Measurements from ENCODE around the gene CEP120. TPM values are rescaled to one million over a fixed set of nuclear protein-coding genes. Genes with fewer than 3 reads are reported as not detected.
A peak's percentile ranks its signal among the peaks of the same experiment; 100 is the strongest.
"Not testable (repeated sequence)": the region's sequence is repeated elsewhere in the genome, so short reads cannot be mapped to it uniquely, and the experiment has no call there.

The CEP120 gene
- polyA plus RNA-seq, 4 donors: 4.1 to 12.6 (median 5.1) TPM

DNA sequence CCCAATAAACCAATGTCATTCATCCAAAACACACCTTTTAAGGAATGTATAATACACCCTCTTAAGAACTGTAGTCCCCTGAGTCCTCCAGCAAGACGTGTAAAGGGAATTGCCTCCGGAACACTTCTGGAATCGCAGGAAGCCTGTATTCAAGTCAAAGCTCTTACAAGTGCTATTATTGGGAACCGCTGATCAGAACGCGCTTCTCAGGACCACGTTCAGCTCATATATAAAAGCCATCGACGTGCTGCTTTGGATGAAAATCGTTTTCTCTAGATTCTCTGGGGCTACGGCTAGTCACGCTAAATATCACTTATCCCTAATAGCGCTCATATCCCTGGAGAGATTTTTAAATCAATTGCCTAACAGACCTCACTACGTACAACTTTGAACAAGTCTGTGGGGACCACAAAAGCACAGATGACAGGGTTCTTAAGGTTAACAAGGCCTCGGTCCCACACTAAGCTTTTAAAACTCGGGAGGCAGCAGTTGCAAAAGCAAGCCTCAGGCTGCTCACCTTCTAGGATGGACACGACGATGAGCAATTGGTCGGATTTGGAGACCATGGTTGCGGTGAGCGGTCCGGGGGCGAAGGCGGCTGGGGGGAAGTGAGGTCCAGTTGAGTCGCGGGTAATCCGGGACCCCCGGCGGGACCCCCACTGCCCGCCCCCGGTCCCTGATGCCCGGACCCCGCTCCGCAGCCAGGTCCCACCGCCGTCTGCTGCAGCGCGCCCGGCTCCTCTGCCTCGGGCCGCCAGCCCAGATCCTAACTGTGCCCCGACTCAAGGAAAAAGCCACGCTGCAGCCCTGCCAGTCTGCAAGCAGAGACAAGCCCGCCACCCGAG lies 548 bp downstream of the CEP120 start:
- Histone ChIP-seq H3K27me3 (ENCODE audit: control insufficient read depth in 3 of 3, insufficient read depth in 3 of 3, low read length in 3 of 3) (no peaks in the 10 kb centered on the region), H3K4me1 (ENCODE audit: control insufficient read depth in 3 of 3, insufficient read depth in 2 of 3, low read depth in 1 of 3, low read length in 2 of 3) (peaks cover 3 to 11% (median 10%) of the 10 kb centered on the region in 3 donors), H3K4me3 (ENCODE audit: low read depth in 1 of 3, low read length in 3 of 3) (peak overlapping the region; percentile 72 to 90 (median 76)), H3K9me3 (ENCODE audit: control insufficient read depth in 2 of 2, insufficient read depth in 1 of 2, low read depth in 1 of 2, low read length in 1 of 2) (no peaks in the 10 kb centered on the region), H3K27ac (ENCODE audit: low read depth in 1 of 3, low read length in 2 of 3) (peak overlapping the region; percentile 73 to 96 (median 91)), H3K36me3 (ENCODE audit: control insufficient read depth in 3 of 3, insufficient read depth in 2 of 3, low read depth in 1 of 3, low read length in 3 of 3) (no peaks in the 10 kb centered on the region)
- WGBS, 3 donors: 0 to 1% (median 1%) methylated on average over 27 to 45 of the region's 45 CpGs
- FAIRE-seq: no peak
- DNase-seq: peak; percentile 42 to 65

DNA sequence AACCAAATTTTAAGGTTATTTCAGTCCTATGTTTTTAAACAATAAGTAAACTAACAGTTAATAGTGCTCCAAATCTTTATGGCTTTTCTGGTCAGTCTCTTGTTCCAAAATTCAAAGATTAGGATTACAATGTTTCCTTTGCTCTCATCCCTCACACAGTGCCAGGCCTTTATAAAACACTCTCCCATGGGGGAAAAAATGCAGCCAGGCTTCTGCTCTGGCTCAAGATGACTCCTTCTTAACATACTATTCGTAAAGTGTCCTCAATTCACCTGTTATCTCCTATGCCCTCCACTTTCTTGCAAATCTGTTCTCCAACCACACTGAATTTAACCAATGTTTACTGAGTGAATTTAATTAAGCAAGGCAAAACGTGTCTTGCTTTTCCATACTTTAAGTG lies 1.4 kb downstream of the CEP120 start:
- peak overlapping the region; percentile 1 to 76 (median 72) for H3K4me3 ChIP-seq (ENCODE audit: low read depth in 1 of 3, low read length in 3 of 3)
- H3K4me1 ChIP-seq (ENCODE audit: control insufficient read depth in 3 of 3, insufficient read depth in 2 of 3, low read depth in 1 of 3, low read length in 2 of 3): peaks cover 3 to 11% (median 10%) of the 10 kb centered on the region in 3 donors
- no peak for FAIRE-seq
- no peaks in the 10 kb centered on the region for H3K36me3 ChIP-seq (ENCODE audit: control insufficient read depth in 3 of 3, insufficient read depth in 2 of 3, low read depth in 1 of 3, low read length in 3 of 3)
- WGBS, 3 donors: 12 to 27% (median 12%) methylated on average over 2 of the region's 2 CpGs
- no peak overlapping the region for H3K27ac ChIP-seq (ENCODE audit: low read depth in 1 of 3, low read length in 2 of 3)
- DNase-seq: peak in 1 of 2 donors; percentile 12
- no peaks in the 10 kb centered on the region for H3K27me3 ChIP-seq (ENCODE audit: control insufficient read depth in 3 of 3, insufficient read depth in 3 of 3, low read length in 3 of 3)
- H3K9me3 ChIP-seq (ENCODE audit: control insufficient read depth in 2 of 2, insufficient read depth in 1 of 2, low read depth in 1 of 2, low read length in 1 of 2): no peaks in the 10 kb centered on the region

DNA sequence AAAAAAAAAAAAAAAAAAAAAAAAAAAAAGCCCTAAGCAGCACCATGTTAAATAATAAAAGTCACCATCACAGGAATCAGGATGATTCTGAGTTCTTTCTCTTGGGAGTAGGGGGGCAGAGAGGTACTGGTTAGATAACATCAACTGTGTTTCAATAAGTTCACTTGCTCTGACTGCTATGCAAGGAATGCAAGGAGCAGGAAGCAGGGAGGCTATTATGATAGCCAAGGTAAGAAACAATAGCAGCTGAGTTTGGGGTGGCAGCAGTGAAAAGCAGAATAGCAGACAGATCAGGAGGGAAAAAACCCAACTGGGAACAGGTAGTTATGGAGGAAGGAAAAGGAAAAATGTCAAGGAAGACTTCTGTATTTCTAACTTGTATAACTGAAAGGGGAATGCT lies 8.2 kb downstream of the CEP120 start:
- no peaks in the 10 kb centered on the region for H3K4me1 ChIP-seq (ENCODE audit: control insufficient read depth in 3 of 3, insufficient read depth in 2 of 3, low read depth in 1 of 3, low read length in 2 of 3)
- H3K36me3 ChIP-seq (ENCODE audit: control insufficient read depth in 3 of 3, insufficient read depth in 2 of 3, low read depth in 1 of 3, low read length in 3 of 3): peaks cover 6 to 15% (median 7%) of the 10 kb centered on the region in 3 donors
- no peaks in the 10 kb centered on the region for H3K9me3 ChIP-seq (ENCODE audit: control insufficient read depth in 2 of 2, insufficient read depth in 1 of 2, low read depth in 1 of 2, low read length in 1 of 2)
- no peak overlapping the region for H3K27ac ChIP-seq (ENCODE audit: low read depth in 1 of 3, low read length in 2 of 3)
- no peak for FAIRE-seq
- no peak for DNase-seq
- no peaks in the 10 kb centered on the region for H3K27me3 ChIP-seq (ENCODE audit: control insufficient read depth in 3 of 3, insufficient read depth in 3 of 3, low read length in 3 of 3)
- no peak overlapping the region for H3K4me3 ChIP-seq (ENCODE audit: low read depth in 1 of 3, low read length in 3 of 3)

DNA sequence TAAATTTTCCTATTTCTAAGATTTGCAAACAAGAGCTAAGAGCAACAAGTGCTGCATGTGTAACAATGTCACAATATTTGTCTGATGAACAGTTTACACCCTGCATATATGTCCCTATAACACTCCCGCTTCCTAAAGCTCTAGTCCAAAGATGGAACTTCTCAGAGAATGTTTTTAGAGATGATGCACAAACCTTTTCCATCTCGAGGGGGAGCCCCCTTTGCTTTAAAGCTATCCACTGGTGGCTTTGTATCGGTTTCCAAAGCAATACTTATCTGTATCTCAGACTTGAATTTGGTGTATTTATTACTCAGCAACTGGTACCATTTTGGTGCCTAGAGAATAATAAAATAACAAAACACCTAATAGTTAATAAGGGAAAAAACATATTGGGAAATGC lies 11.0 kb downstream of the CEP120 start:
- Histone ChIP-seq H3K27me3 (ENCODE audit: control insufficient read depth in 3 of 3, insufficient read depth in 3 of 3, low read length in 3 of 3) (no peaks in the 10 kb centered on the region), H3K4me3 (ENCODE audit: low read depth in 1 of 3, low read length in 3 of 3) (no peak overlapping the region), H3K4me1 (ENCODE audit: control insufficient read depth in 3 of 3, insufficient read depth in 2 of 3, low read depth in 1 of 3, low read length in 2 of 3) (no peaks in the 10 kb centered on the region), H3K36me3 (ENCODE audit: control insufficient read depth in 3 of 3, insufficient read depth in 2 of 3, low read depth in 1 of 3, low read length in 3 of 3) (peaks cover 6 to 15% (median 7%) of the 10 kb centered on the region in 3 donors), H3K27ac (ENCODE audit: low read depth in 1 of 3, low read length in 2 of 3) (no peak overlapping the region), H3K9me3 (ENCODE audit: control insufficient read depth in 2 of 2, insufficient read depth in 1 of 2, low read depth in 1 of 2, low read length in 1 of 2) (no peaks in the 10 kb centered on the region)
- DNase-seq (no peak), FAIRE-seq (no peak)
- 87 to 91% (median 89%) methylated on average over 3 of the region's 3 CpGs for WGBS, 3 donors

DNA sequence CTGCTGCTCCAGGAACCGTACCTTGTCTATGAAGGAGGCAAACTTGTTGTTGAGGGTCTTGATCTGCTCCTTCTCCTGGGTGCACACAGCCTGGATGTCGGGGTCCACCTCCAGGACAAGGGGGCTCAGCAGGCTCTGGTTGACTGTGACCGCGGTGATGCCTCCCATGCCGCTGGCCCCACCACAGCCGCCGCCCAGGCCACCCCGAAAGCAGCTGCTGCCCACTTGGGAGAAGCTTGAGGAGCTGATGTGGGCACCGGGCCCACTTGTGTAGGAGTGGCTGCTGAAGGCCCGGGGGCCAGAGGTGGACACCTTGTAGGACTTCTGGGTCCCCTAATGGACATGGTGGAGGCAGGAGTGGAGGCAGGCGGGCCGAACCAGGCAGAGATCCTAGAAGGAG lies 21.2 kb downstream of the CEP120 start:
- not testable (repeated sequence) for H3K4me1 ChIP-seq (ENCODE audit: control insufficient read depth in 3 of 3, insufficient read depth in 2 of 3, low read depth in 1 of 3, low read length in 2 of 3); FAIRE-seq; H3K9me3 ChIP-seq (ENCODE audit: control insufficient read depth in 2 of 2, insufficient read depth in 1 of 2, low read depth in 1 of 2, low read length in 1 of 2); H3K27ac ChIP-seq (ENCODE audit: low read depth in 1 of 3, low read length in 2 of 3); DNase-seq; H3K27me3 ChIP-seq (ENCODE audit: control insufficient read depth in 3 of 3, insufficient read depth in 3 of 3, low read length in 3 of 3); H3K4me3 ChIP-seq (ENCODE audit: low read depth in 1 of 3, low read length in 3 of 3)
- H3K36me3 ChIP-seq (ENCODE audit: control insufficient read depth in 3 of 3, insufficient read depth in 2 of 3, low read depth in 1 of 3, low read length in 3 of 3): peaks cover 5 to 28% (median 8%) of the 10 kb centered on the region in 3 donors
- 88 to 90% (median 88%) methylated on average over 12 of the region's 12 CpGs for WGBS, 3 donors

DNA sequence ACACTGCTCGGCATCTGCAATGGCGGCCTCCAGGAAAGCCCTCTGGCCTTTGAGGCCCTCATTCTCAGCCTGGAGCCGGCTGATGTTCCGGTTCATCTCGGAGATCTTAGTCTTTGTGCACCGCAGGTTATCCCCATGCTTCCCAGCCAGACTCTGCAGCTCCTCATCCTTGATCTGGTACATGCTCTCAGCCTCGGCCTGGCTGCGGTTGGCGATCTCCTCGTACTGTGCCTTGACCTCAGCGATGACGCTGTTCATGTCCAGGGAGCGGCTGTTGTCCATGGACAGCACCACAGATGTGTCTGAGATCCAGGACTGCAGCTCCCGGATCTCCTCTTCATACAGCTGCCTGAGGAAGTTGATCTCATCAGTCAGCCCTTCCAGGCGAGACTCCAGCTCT lies 21.9 kb downstream of the CEP120 start:
- Histone ChIP-seq H3K4me1 (ENCODE audit: control insufficient read depth in 3 of 3, insufficient read depth in 2 of 3, low read depth in 1 of 3, low read length in 2 of 3) (no peaks in the 10 kb centered on the region), H3K9me3 (ENCODE audit: control insufficient read depth in 2 of 2, insufficient read depth in 1 of 2, low read depth in 1 of 2, low read length in 1 of 2) (no peaks in the 10 kb centered on the region), H3K36me3 (ENCODE audit: control insufficient read depth in 3 of 3, insufficient read depth in 2 of 3, low read depth in 1 of 3, low read length in 3 of 3) (peaks cover 5 to 30% (median 8%) of the 10 kb centered on the region in 3 donors), H3K27ac (ENCODE audit: low read depth in 1 of 3, low read length in 2 of 3) (no peak overlapping the region), H3K4me3 (ENCODE audit: low read depth in 1 of 3, low read length in 3 of 3) (no peak overlapping the region), H3K27me3 (ENCODE audit: control insufficient read depth in 3 of 3, insufficient read depth in 3 of 3, low read length in 3 of 3) (no peaks in the 10 kb centered on the region)
- WGBS, 3 donors: 92 to 95% (median 92%) methylated on average over 15 of the region's 15 CpGs
- no peak for DNase-seq
- no peak for FAIRE-seq

DNA sequence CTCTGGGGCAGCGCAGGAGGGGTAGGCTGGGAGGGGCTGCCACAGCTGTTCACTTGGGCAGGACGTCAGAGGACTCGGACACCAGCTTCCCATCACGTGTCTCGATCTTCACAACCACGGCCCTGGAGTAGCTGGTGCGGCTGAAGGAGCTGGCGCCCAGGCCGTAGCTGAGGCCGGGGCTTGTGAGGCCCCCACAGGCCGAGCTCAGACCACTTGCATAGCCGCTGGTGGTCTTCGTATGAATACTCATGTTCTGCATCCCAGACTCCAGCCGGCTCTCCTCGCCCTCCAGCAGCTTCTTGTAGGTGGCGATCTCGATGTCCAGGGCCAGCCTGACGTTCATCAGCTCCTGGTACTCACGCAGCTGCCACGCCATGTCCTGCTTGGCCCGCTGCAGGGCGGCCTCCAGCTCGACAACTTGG lies 22.3 kb downstream of the CEP120 start:
- H3K4me3 ChIP-seq (ENCODE audit: low read depth in 1 of 3, low read length in 3 of 3); H3K27ac ChIP-seq (ENCODE audit: low read depth in 1 of 3, low read length in 2 of 3); H3K4me1 ChIP-seq (ENCODE audit: control insufficient read depth in 3 of 3, insufficient read depth in 2 of 3, low read depth in 1 of 3, low read length in 2 of 3); DNase-seq; H3K27me3 ChIP-seq (ENCODE audit: control insufficient read depth in 3 of 3, insufficient read depth in 3 of 3, low read length in 3 of 3); H3K9me3 ChIP-seq (ENCODE audit: control insufficient read depth in 2 of 2, insufficient read depth in 1 of 2, low read depth in 1 of 2, low read length in 1 of 2); FAIRE-seq: not testable (repeated sequence)
- H3K36me3 ChIP-seq (ENCODE audit: control insufficient read depth in 3 of 3, insufficient read depth in 2 of 3, low read depth in 1 of 3, low read length in 3 of 3): peaks cover 5 to 30% (median 8%) of the 10 kb centered on the region in 3 donors
- 89 to 98% (median 95%) methylated on average over 16 to 23 of the region's 23 CpGs for WGBS, 3 donors

DNA sequence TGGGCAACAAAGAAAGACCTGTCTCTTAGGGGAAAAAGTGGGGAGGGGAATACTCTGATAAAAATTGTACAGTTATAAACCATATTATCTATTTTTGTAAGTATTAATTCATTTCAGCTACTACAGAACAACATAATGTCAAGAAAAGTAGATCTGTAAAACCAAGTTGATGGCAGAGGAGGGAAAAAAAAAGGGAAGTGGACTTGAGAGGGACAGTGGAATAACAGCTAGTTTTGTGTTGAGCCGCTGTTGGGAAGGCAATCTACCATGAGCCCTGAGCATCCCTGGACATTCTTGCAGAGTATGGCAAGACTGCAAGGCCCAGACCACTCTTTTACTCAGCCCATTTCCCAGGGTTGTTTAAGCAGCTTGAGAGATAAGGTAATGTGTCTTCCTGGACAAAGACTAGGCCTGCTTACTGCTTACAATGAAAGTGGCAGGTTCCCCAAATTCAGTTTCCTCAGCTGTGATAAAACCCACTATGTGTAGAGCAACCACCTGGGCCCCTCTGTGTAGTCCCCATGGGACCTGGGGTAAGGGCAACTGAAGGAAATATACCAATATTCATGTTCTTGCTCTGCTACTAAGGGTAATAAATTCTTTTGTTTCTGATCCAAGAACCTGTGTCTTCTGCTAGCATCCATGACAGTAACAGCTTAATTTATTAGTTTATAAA lies 25.0 kb downstream of the CEP120 start:
- 87 to 96% (median 95%) methylated on average over 1 of the region's 1 CpG for WGBS, 3 donors
- FAIRE-seq (no peak), DNase-seq (no peak)
- Histone ChIP-seq H3K4me3 (ENCODE audit: low read depth in 1 of 3, low read length in 3 of 3) (no peak overlapping the region), H3K27ac (ENCODE audit: low read depth in 1 of 3, low read length in 2 of 3) (no peak overlapping the region), H3K4me1 (ENCODE audit: control insufficient read depth in 3 of 3, insufficient read depth in 2 of 3, low read depth in 1 of 3, low read length in 2 of 3) (no peaks in the 10 kb centered on the region), H3K9me3 (ENCODE audit: control insufficient read depth in 2 of 2, insufficient read depth in 1 of 2, low read depth in 1 of 2, low read length in 1 of 2) (no peaks in the 10 kb centered on the region), H3K36me3 (ENCODE audit: control insufficient read depth in 3 of 3, insufficient read depth in 2 of 3, low read depth in 1 of 3, low read length in 3 of 3) (peaks cover 2 to 32% (median 8%) of the 10 kb centered on the region in 3 donors), H3K27me3 (ENCODE audit: control insufficient read depth in 3 of 3, insufficient read depth in 3 of 3, low read length in 3 of 3) (no peaks in the 10 kb centered on the region)
